IMR-90 (cell line): ENCODE measurements around the gene CNTN4. TPM values are rescaled to one million over a fixed set of nuclear protein-coding genes. Genes with fewer than 3 reads are reported as not detected.

Experiments used
- ATAC-seq: fragments of 200-7000 bp; cut with Tn5 transposase; 2 replicates; pipeline ENCODE4 v1.9.1; 2020; ENCODE audit warnings: low read depth, mild to moderate bottlenecking, moderate library complexity
- BruUV-seq: library from RNA; stranded (reverse); fragments of 400-500 nt; replicated peaks from 2 replicates; lab custom pipeline; 2021; lab: Mats Ljungman, UMichigan
- CTCF ChIA-PET: fragments of 300-600 bp; formaldehyde crosslinking; extraction: SDS; loops from one replicate; lab custom pipeline; 2021; ENCODE audit warnings: antibody characterized with exemption; lab: Yijun Ruan, JAX
- POLR2A ChIA-PET: fragments of 300-600 bp; sonication (Branson Sonifier 250); formaldehyde crosslinking; loops from one replicate; lab custom pipeline; 2022; ENCODE audit warnings: antibody characterized with exemption; ENCODE audit not compliant: unreplicated experiment; lab: Charles Lee
- DNase-seq: peaks from one replicate; pipeline ENCODE4 v3.0.0; 2013
- H2AFZ ChIP-seq: replicated peaks from 2 replicates; pipeline ENCODE3; 2013; ENCODE audit warnings: low read length, mild to moderate bottlenecking; ENCODE audit not compliant: poor library complexity
- H2AK5ac ChIP-seq: 2 replicates; pipeline ENCODE4 v1.6.1; 2013; ENCODE audit warnings: low read depth, low read length, inconsistent platforms
- H2AK9ac ChIP-seq: replicated peaks from 2 replicates; pipeline ENCODE3; 2013; ENCODE audit warnings: mild to moderate bottlenecking, low read depth, low read length, moderate library complexity; ENCODE audit not compliant: poor library complexity
- H2BK120ac ChIP-seq: 2 replicates; pipeline ENCODE4 v1.6.1; 2013; ENCODE audit warnings: low read depth, low read length, inconsistent platforms
- H2BK15ac ChIP-seq: 3 replicates; pipeline ENCODE4 v1.6.1; 2013; ENCODE audit warnings: low read depth, low read length, inconsistent platforms
- H2BK20ac ChIP-seq: 2 replicates; pipeline ENCODE4 v1.6.1; 2013; ENCODE audit warnings: low read depth, mild to moderate bottlenecking, inconsistent platforms, low read length, moderate library complexity
- H2BK5ac ChIP-seq: 2 replicates; pipeline ENCODE4 v1.6.1; 2013; ENCODE audit warnings: mild to moderate bottlenecking, low read depth, low read length, inconsistent platforms; ENCODE audit not compliant: poor library complexity, severe bottlenecking
- H3K14ac ChIP-seq: replicated peaks from 2 replicates; pipeline ENCODE4 v1.6.1; 2013; ENCODE audit warnings: low read depth, low read length, inconsistent platforms
- H3K18ac ChIP-seq: 2 replicates; pipeline ENCODE4 v1.6.1; 2013; ENCODE audit warnings: low read depth, low read length, control low read depth
- H3K23ac ChIP-seq: 2 replicates; pipeline ENCODE4 v1.6.1; 2013; ENCODE audit warnings: low read depth, low read length, inconsistent platforms
- H3K27ac ChIP-seq: 2 replicates; pipeline ENCODE4 v1.5.1; 2013; ENCODE audit warnings: mild to moderate bottlenecking, control low read depth, low read length; ENCODE audit not compliant: insufficient read depth
- H3K27me3 ChIP-seq: 2 replicates; pipeline ENCODE4 v1.6.1; 2013; ENCODE audit warnings: low read length; ENCODE audit not compliant: control insufficient read depth, insufficient read depth
- H3K36me3 ChIP-seq: 2 replicates; pipeline ENCODE4 v1.6.1; 2013; ENCODE audit warnings: low read length, mixed read lengths; ENCODE audit not compliant: control insufficient read depth, insufficient read depth
- H3K4ac ChIP-seq: 2 replicates; pipeline ENCODE4 v1.6.1; 2013; ENCODE audit warnings: low read depth, low read length, inconsistent platforms
- H3K4me1 ChIP-seq: 2 replicates; pipeline ENCODE4 v1.6.1; 2013; ENCODE audit warnings: low read length, mixed read lengths; ENCODE audit not compliant: control insufficient read depth, insufficient read depth
- H3K4me2 ChIP-seq: 2 replicates; pipeline ENCODE4 v1.6.1; 2013; ENCODE audit warnings: low read depth, mild to moderate bottlenecking, control low read depth, low read length, moderate library complexity
- H3K4me3 ChIP-seq: 2 replicates; pipeline ENCODE4 v1.5.1; 2013; ENCODE audit warnings: low read depth, mild to moderate bottlenecking, control low read depth, low read length, moderate library complexity; ENCODE audit not compliant: insufficient read depth
- H3K56ac ChIP-seq: 2 replicates; pipeline ENCODE4 v1.6.1; 2013; ENCODE audit warnings: low read length, inconsistent platforms; ENCODE audit not compliant: insufficient read depth; ENCODE audit errors: extremely low read depth
- H3K79me1 ChIP-seq, 2 experiments: 2 replicates each; pipeline ENCODE4 v1.6.1; 2013; ENCODE audit warnings: low read length in 2 of 2, inconsistent platforms in 1 of 2, low read depth in 1 of 2
- H3K9ac ChIP-seq: 2 replicates; pipeline ENCODE4 v1.6.1; 2013; ENCODE audit warnings: low read depth, low read length, control low read depth
- H3K9me1 ChIP-seq: 2 replicates; pipeline ENCODE4 v1.6.1; 2013; ENCODE audit warnings: low read length, inconsistent platforms; ENCODE audit not compliant: insufficient read depth
- H3K9me3 ChIP-seq: 2 replicates; pipeline ENCODE4 v1.6.1; 2013; ENCODE audit warnings: low read length; ENCODE audit not compliant: control insufficient read depth, insufficient read depth
- H4K20me1 ChIP-seq: 2 replicates; pipeline ENCODE4 v1.6.1; 2013; ENCODE audit warnings: low read length, inconsistent platforms; ENCODE audit not compliant: insufficient read depth
- H4K5ac ChIP-seq: 2 replicates; pipeline ENCODE4 v1.6.1; 2013; ENCODE audit warnings: mild to moderate bottlenecking, low read depth, low read length, control low read depth
- H4K8ac ChIP-seq, 2 experiments: 2 replicates each; pipeline ENCODE4 v1.6.1; 2013; ENCODE audit warnings: low read depth in 2 of 2, low read length in 2 of 2, control low read depth in 1 of 2, inconsistent platforms in 1 of 2
- H4K91ac ChIP-seq: 2 replicates; pipeline ENCODE4 v1.6.1; 2013; ENCODE audit warnings: low read depth, low read length, inconsistent platforms; ENCODE audit not compliant: insufficient read depth
- BHLHE40 ChIP-seq: fragments of 150-350 bp; IDR thresholded peaks from 2 replicates; pipeline ENCODE4 v1.6.1; 2016; ENCODE audit warnings: mild to moderate bottlenecking, low read depth, low read length
- CEBPB ChIP-seq: IDR thresholded peaks from 2 replicates; pipeline ENCODE4 v1.6.1; 2012; ENCODE audit warnings: low read depth, low read length, improper control_type of control experiment
- CHD1 ChIP-seq: IDR thresholded peaks from 2 replicates; pipeline ENCODE4 v1.6.1; 2012; ENCODE audit warnings: low read depth, low read length, improper control_type of control experiment
- CTCF ChIP-seq: conservative IDR thresholded peaks from 2 replicates; pipeline ENCODE4 v1.5.1; 2012; ENCODE audit warnings: mild to moderate bottlenecking, low read depth, low read length, improper control_type of control experiment
- ELK1 ChIP-seq: fragments of 150-350 bp; IDR thresholded peaks from 2 replicates; pipeline ENCODE4 v1.6.1; 2016; ENCODE audit warnings: low read depth, mild to moderate bottlenecking, low read length, moderate library complexity, borderline replicate concordance
- FOS ChIP-seq: fragments of 150-350 bp; IDR thresholded peaks from 2 replicates; pipeline ENCODE4 v1.6.1; 2016; ENCODE audit warnings: low read depth, low read length
- MAFK ChIP-seq: IDR thresholded peaks from 2 replicates; pipeline ENCODE4 v1.6.1; 2012; ENCODE audit warnings: low read depth, low read length, improper control_type of control experiment
- MAZ ChIP-seq: IDR thresholded peaks from 2 replicates; pipeline ENCODE4 v1.6.1; 2012; ENCODE audit warnings: low read depth, mild to moderate bottlenecking, low read length, improper control_type of control experiment, moderate library complexity, borderline replicate concordance
- MXI1 ChIP-seq: IDR thresholded peaks from 2 replicates; pipeline ENCODE4 v1.6.1; 2012; ENCODE audit warnings: low read depth, mild to moderate bottlenecking, low read length, moderate library complexity, borderline replicate concordance
- NFE2L2 ChIP-seq: fragments of 150-350 bp; IDR thresholded peaks from 2 replicates; pipeline ENCODE4 v1.6.1; 2016; ENCODE audit warnings: low read depth, mild to moderate bottlenecking, low read length
- POLR2A ChIP-seq: IDR thresholded peaks from 2 replicates; pipeline ENCODE4 v1.6.1; 2012; ENCODE audit warnings: mild to moderate bottlenecking, low read depth, low read length
- RAD21 ChIP-seq: IDR thresholded peaks from 2 replicates; pipeline ENCODE4 v1.6.1; 2012; ENCODE audit warnings: low read length, improper control_type of control experiment
- RCOR1 ChIP-seq: IDR thresholded peaks from 2 replicates; pipeline ENCODE4 v1.6.1; 2012; ENCODE audit warnings: mild to moderate bottlenecking, low read length, improper control_type of control experiment; ENCODE audit not compliant: insufficient replicate concordance
- RFX5 ChIP-seq: IDR thresholded peaks from 2 replicates; pipeline ENCODE4 v1.8.0; 2012; ENCODE audit warnings: low read depth, mild to moderate bottlenecking, low read length, moderate library complexity
- SMC3 ChIP-seq: fragments of 150-350 bp; IDR thresholded peaks from 2 replicates; pipeline ENCODE4 v1.6.1; 2016; ENCODE audit warnings: low read depth, mild to moderate bottlenecking, antibody characterized with exemption, low read length, moderate library complexity
- whole genome bisulfite sequencing, 2 experiments: methylation state at CpG; one replicate each; pipeline versions ENCODE4 v1.1.5 to v1.1.7; 2013; ENCODE audit warnings: missing lambda C conversion rate in 2 of 2; ENCODE audit not compliant: insufficient read length in 1 of 2; ENCODE audit errors: extremely low coverage in 2 of 2; 5-methylcytosine and 5-hydroxymethylcytosine counted together
- dilution Hi-C: fragments of 300-500 bp; cut with HindIII; formaldehyde crosslinking; loops from one replicate; pipeline ENCODE4 v1.14.3; 2018; ENCODE audit warnings: low sequenced_read_pairs; ENCODE audit not compliant: unreplicated experiment
- in situ Hi-C: fragments of 300-500 bp; cut with MboI; formaldehyde crosslinking; loops from 3 replicates; pipeline ENCODE4 v1.14.3; 2019; ENCODE audit warnings: low sequenced_read_pairs, inconsistent platforms, mixed read lengths
- intact Hi-C: fragments of 100-400 bp; cut with micrococcal nuclease; formaldehyde crosslinking; loops from 2 replicates; pipeline ENCODE4 v1.10.0; 2022
- polyA plus RNA-seq, 3 experiments: library from polyadenylated mRNA; depleted of rRNA; stranded (reverse); fragments of >200 nt; gene quantifications; 2 replicates each; pipeline ENCODE4 v1.2.3, GENCODE V29; 2012; ENCODE audit warnings: low replicate concordance in 1 of 3
- total RNA-seq: library from RNA; depleted of rRNA; stranded (reverse); fragments of >200 nt; gene quantifications from 2 replicates; pipeline ENCODE4 v1.2.3, GENCODE V29; 2012
- TF ChIP-seq, protein P1 (sequence below): fragments of 150-350 bp; IDR thresholded peaks from 2 replicates; pipeline ENCODE4 v1.6.1; 2017; ENCODE audit warnings: mild to moderate bottlenecking, antibody characterized with exemption, low read length, low read depth

Gene CNTN4
- total and polyA plus RNA-seq, 2 of the 4 experiments (the other 2 are of a cell fraction), result under 0.01 TPM; not detected in 1

DNA sequence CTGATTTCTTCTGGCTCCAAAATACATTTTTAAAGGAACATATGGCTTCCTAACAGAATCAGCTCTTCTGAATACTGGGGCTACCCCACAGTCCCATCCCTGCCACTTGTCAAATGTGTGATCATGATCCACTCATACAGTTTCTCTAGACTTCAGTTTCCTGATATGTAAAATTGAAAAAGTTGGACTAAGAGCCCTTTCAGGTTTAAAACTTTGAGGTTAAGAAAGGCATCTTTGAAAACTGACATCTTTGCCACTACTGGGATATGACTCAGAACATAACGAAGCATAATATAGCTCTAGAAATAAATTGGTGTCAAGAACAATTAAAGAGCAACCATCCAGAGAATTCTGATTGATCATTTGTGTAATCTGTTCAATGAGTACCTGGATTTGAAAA lies 763.3 kb downstream of the CNTN4 start:
- no peak for DNase-seq
- in situ Hi-C loops (no loop called here), dilution Hi-C loops (no loop called here), intact Hi-C loops (no loop called here)
- Histone ChIP-seq H3K56ac (no peak overlapping the region), H3K36me3 (no peaks in the 10 kb centered on the region), H2AFZ (no peak overlapping the region), H4K8ac (no peak overlapping the region), H3K79me1 (no peaks in the 10 kb centered on the region), H3K27ac (no peak overlapping the region), H3K9me3 (peaks cover 3% of the 10 kb centered on the region; the same call in 1 of the 2 replicates), H3K4me2 (no peak overlapping the region), H3K9me1 (no peaks in the 10 kb centered on the region), H2BK20ac (no peak overlapping the region), H2BK15ac (no peak overlapping the region), H2AK9ac (no peak overlapping the region), H4K91ac (no peak overlapping the region), H3K4ac (no peak overlapping the region), H4K5ac (no peak overlapping the region), H3K14ac (no peak overlapping the region), H3K4me1 (no peaks in the 10 kb centered on the region), H3K23ac (no peak overlapping the region), H3K4me3 (no peak overlapping the region), H3K27me3 (no peaks in the 10 kb centered on the region), H3K18ac (no peak overlapping the region), H2BK120ac (no peak overlapping the region), H3K9ac (no peak overlapping the region), H2BK5ac (no peak overlapping the region), H2AK5ac (no peak overlapping the region), H4K20me1 (no peaks in the 10 kb centered on the region)
- WGBS, 2 experiments, result no CpG with 5 or more reads among the region's 1 CpG
- no peak for ATAC-seq
- TF ChIP-seq RAD21 (no peak), MAZ (no peak), NFE2L2 (no peak), POLR2A (no peak), MXI1 (no peak), FOS (no peak), SMC3 (no peak), RFX5 (no peak), BHLHE40 (no peak), CTCF (no peak), CHD1 (no peak), MAFK (no peak), RCOR1 (no peak), ELK1 (no peak), CEBPB (no peak)
- TF ChIP-seq, protein P1, sequence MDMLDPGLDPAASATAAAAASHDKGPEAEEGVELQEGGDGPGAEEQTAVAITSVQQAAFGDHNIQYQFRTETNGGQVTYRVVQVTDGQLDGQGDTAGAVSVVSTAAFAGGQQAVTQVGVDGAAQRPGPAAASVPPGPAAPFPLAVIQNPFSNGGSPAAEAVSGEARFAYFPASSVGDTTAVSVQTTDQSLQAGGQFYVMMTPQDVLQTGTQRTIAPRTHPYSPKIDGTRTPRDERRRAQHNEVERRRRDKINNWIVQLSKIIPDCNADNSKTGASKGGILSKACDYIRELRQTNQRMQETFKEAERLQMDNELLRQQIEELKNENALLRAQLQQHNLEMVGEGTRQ, result no peak
- ChIA-PET CTCF (no interaction called here), POLR2A (no interaction called here)
- no TSS peak for BruUV-seq
